ENCODE measurements around the gene CD34.
"Not testable (repeated sequence)": the region's sequence is repeated elsewhere in the genome, so short reads cannot be mapped to it uniquely, and the experiment has no call there.

CD34 gene, protein sequence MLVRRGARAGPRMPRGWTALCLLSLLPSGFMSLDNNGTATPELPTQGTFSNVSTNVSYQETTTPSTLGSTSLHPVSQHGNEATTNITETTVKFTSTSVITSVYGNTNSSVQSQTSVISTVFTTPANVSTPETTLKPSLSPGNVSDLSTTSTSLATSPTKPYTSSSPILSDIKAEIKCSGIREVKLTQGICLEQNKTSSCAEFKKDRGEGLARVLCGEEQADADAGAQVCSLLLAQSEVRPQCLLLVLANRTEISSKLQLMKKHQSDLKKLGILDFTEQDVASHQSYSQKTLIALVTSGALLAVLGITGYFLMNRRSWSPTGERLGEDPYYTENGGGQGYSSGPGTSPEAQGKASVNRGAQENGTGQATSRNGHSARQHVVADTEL

DNA sequence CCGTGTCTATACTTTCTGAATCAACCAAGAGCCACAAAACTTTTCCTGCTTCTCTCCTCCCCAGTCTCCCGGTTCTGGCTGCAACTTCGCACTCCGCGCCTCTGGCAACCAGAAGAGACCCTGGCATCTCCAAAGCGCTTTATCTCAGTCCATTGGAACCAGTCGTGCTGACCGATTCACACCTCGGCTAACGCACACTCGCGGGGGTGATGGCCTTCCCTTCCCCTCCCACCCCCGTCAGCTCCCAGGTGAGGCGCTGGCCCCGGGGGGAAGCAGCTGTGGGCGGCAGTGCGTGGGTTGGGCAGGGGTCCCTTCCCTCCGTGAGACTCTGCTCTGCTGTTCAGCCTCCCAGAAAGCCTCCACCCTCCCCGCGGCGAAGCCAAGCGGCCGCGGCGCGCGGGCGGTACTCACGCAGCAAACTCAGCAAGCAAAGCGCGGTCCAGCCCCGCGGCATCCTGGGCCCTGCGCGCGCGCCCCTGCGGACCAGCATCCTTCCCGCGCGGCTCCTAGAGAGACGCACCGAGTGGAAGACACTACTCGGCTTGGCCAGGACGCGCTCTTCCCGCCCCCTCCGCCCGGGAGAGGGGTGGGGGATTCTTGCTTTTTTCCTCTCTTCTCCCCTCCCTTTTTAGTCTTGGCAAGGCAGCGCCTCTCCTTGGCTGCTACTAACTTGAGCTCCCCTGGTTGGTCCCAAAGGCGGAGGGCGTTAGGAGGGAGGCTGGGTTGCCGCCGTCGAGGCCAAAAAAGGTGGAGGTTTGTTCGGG is at the start of gene CD34:
Gene CD34 (minus strand): TSS at position 535 of the 764 bp plus-strand sequence. CDS start 45 bp downstream, at position 490.
- DNase-seq: peak; percentile 20

GRCh38 chr1:207960346-207960745 is 49.4 kb upstream of the CD34 start:
- DNase-seq: no peak

DNA sequence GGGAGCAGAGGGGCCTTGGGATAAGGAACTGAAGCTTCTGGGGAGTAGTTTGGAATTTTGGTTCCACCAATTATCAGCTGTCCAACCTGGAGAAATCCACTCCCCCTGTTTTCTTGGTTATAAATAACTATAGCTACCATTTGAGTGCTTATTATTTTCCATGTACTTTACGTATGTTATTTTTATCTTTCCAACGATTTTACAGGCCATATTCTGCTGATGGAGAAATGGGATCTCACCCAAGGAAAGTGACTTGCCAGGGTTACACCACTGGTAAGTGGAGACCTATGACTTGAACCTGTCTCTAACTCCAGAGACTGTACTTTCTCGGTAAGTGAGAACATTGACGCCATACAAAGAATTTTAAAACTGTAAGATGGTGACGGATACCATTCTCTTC is 49.0 kb upstream of the CD34 start:
- DNase-seq: no peak

DNA sequence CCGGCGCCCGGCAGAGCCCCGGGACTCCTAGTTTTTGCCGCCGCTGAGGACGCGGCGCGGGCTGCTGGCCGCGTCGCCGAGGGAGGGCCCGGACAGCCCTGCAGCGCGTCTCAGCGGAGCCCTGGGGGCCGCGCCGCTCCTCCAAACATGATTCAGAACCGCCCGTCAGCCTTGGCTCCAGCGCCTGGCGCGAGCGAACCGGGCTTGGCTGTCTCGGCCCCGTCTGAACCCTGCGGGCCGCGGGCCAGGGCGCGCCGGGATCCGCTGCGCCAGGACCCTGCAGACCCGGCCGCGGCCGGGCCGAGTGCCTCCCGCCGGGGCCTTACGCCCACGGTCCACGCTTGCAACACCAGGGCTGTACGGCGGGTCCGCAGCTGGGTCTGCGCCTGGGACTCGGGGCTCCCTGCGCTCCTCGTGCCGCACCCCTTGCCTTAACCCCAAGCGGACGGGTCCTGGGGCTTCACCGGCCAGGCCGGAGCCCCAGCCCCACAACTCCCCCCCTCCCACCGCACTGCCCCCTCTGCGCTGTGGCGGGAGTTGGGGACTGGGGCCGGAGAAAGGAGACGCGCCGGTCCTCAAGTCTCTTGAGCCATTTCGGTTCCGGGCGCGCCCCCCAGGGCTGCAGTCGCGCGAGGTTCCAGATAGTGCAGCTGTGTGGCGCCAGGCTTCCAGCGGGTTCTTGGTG is 48.4 kb upstream of the CD34 start:
- DNase-seq: no peak

DNA sequence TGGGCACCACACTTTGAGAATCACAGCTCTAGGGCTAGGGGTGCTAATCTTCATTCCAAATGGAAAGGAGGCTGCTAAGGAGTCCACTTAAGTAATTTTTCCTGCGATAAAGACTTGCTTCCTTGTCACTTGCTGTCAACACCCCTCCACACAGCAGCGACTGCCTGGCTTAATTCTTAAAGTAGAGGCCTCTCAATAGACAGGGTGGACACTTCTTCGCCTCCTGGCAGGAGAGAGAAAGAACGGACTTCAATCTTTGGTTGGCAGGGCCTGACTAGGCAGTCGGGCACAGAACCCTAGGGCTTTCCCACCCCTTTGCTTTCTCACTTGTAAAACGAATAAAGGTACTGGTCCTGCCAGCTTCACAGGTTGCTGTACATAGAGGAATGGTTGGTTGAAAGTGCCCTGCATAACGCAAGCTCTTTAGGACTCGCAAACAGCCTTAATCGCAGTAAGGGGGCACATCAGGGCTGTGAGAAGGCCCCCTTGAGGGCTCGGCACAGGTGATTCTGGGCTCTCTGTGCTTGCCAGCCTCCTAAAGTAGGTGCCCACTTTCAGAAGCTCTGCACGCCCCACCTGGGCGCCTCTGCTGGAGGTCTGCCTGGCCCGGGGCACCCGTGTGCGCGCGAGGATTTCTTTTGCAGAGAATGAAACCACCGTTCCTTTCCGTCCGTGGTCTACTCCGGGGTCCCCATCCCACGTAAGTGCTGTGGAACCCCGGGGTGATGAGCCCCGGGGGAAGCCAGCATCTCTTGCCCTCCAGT is 47.6 kb upstream of the CD34 start:
- DNase-seq: no peak

DNA sequence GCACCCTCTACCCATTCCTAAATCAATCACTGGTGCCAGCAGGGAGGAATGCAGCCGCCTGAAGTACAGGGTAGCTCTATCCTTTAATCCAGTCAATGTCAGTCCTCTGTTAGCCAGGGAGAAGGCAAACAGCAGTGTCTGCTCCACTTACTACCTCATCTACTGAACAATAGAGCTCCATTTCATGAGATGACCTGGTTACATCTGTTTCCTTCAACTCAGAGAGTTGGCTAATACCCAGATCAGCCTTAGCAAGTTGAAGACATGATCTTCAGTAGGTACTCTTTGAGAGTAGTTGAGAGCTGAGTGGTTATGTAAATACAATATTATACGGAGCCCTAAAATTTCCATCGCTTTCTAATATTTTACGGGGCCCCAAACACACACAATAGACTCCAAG is 46.1 kb upstream of the CD34 start:
- no peak for DNase-seq

- no peak for DNase-seq
Observed at GRCh38 chr1:207954104-207954503, 43.2 kb upstream of the CD34 start.

DNA sequence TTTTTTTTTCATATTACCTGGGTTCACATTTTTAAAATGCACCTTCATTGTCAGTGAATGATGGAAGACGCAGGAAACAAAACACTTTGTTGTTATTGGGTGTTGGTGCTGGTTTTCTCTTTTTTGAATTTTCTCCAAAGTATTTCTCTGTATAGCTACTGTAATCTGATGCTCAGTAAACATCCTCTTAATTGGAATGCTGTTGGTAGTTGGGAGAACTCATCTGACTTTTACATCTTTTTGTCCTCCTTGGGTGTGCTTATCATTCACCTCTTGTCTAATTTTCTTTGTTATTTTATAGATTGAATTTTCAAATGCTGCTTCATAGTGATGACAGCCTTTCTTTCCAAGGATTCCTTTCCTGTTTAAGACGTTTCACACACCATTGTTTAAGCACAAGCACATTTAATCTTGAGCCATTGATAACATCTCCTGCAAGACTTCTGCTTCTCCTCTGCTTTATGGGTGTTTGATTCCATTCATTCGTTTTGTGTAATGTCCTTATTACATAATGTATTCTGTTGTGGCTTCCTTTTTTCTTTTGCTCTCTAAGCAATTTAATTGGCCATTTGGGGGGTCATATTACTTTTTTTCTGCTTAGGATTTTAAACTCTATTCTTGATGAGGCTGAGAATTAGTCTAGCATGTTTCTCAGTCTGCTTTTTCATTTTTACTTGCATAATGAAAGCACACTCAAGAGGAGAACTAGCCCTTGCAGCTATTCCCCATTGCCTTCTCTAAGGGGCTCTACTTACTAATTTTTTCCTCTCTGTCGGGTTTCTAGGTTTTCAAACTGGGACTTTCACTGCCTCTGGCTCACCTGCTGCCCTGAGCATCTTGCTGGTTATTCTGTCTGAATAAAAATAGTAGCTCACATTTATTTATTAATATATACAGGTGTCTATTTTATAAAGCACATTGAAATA is 42.0 kb upstream of the CD34 start:
- DNase-seq: no peak

DNA sequence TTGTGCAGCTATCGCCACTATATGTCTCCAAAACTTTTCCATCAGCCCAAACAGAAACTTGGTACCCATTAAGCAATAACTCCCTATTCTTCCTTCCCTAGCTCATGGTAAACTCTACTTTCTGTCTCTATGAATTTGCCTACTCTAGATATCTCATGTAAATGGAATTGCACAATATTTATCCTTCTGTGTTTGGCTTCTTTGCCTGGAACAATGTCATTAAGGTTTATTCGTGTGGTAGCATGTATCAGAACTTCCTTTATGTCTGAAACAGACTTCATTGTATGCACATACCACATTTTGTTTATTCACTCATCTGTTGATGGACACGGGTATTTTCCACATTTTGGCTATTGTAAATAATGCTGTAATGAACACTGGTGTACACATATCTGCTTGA is 40.7 kb upstream of the CD34 start:
- DNase-seq: no peak

DNA sequence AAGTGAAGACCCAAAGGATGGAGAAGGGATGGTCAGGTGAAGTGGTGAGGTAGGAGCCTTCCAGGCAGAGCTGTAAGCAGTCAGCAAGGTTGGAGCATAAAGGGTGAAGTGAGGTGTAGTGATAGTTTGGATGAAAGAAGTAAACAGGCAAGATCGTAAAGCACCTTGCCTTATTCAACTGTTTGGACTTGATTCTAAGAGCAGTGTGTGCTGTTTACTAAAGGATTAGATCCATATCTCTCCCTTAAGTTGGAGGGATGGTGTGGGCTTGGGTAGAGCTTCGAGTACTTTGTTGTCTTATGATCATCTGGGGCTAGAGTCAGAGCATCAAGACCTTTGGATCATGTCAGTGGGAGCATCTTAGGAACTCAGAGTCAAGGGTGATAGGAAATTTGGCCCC is 39.8 kb upstream of the CD34 start:
- DNase-seq: no peak

- no peak for DNase-seq
Observed at GRCh38 chr1:207949571-207950195, 38.8 kb upstream of the CD34 start.

- DNase-seq: no peak
Observed at GRCh38 chr1:207948536-207949250, 37.8 kb upstream of the CD34 start.

DNA sequence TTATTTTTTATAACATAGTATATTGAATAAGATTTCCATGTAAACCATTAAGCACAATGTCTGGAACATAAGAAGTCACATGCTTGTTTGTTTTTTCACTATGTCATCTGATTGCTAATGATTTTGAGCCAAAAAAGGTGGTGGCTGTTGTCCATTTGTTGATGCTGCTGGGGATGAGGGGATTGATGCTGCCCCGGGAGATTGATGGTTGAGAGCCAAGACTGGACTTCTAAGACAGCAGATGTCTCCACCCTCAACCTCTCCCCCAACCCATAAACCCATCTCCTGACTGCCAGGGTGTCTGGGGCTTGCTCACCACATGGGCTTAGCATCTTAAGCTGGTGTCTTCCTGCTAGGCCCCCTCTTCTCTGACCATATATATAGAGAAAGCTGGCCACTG is 35.8 kb upstream of the CD34 start:
- DNase-seq: no peak

GRCh38 chr1:207944571-207944970 is 33.6 kb upstream of the CD34 start:
- DNase-seq: no peak

DNA sequence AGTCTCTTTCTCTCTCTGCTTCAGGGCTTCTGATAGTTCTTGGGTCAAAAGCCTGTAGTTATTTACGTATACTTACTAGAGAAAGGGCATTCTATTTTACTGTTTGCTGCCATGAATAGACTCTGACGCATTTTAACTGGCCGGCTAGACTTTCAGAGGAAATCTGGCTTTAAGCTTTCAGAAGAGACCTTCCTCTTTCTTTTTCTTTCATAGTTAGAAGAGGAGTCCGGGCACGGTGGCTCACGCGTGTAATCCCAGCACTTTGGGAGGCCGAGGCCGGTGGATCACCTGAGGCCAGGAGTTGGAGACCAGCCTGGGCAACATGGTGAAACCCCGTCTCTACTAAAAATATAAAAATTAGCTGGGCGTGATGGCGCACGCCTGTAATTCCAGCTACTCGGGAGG is 31.4 kb upstream of the CD34 start:
- DNase-seq: not testable (repeated sequence)

DNA sequence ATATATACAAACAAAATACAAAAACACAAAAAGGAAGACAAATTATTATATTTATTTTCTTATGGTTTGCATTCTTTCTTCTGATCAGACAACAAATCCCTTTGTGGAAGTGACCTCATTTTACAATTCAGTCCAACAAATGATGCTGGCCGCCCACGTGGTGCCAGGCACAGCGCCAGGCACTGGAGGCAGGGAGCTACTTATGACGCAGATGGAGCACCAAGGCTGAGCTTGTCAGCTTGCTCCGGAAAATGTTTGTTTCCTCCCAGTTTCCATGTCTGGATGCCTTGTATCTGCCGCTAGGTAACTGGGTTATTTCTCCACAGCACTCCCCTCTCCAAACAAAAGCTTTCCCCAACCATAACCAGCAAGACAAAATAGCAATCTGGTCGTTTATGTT is 30.7 kb upstream of the CD34 start:
- no peak for DNase-seq

- no peak for DNase-seq
Observed at GRCh38 chr1:207938016-207938415, 27.1 kb upstream of the CD34 start.

DNA sequence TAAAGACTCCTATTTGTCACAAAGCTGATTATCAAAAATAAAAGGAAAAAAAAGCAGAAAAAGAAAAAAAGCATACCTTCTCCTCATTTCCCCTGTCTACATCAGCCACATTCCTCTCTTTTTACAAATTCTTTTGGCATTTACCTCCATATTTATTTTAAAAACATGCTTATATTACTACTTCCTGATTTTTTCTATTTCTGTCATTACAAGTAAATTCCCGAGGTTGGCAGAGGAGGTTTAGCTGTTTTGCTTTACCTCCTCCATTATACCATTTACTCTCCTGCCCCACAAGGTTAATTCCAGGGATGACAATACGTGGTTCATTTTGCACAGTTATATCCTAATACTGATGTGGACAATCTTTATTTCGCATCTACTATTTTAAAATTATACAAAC is 26.3 kb upstream of the CD34 start:
- DNase-seq: no peak

GRCh38 chr1:207935166-207935583 is 24.2 kb upstream of the CD34 start:
- no peak for DNase-seq

- no peak for DNase-seq
Observed at GRCh38 chr1:207933205-207933800, 22.4 kb upstream of the CD34 start.

Data from NCI-H510A treated with DMSO at 0.1 percent for 48 hours (cell line).